Transverse colon (tissue), 4 donors: ENCODE results near the gene MYRF. TPM values are rescaled to one million over a fixed set of nuclear protein-coding genes. Genes with fewer than 3 reads are reported as not detected.

Source experiments
- DNase-seq: peaks from one replicate; pipeline ENCODE4 v3.0.0-alpha.2; 2019
- H3K27ac ChIP-seq, 4 donors: fragments of 200-600 bp; sonication (generic); 2 replicates each; pipeline ENCODE4 v1.5.1; 2016 to 2018; ENCODE audit warnings: inconsistent platforms in 4 of 4
- H3K27me3 ChIP-seq: fragments of 200-600 bp; sonication (generic); 2 replicates; pipeline ENCODE4 v1.5.1; 2017; ENCODE audit warnings: inconsistent platforms
- H3K36me3 ChIP-seq, 4 donors: fragments of 200-600 bp; sonication (generic); 2 replicates each; pipeline ENCODE4 v1.5.1; 2017 to 2019; ENCODE audit warnings: inconsistent platforms in 4 of 4
- H3K4me1 ChIP-seq, 4 donors: fragments of 200-600 bp; sonication (generic); 2 replicates each; pipeline ENCODE4 v1.5.1; 2017 to 2020; ENCODE audit warnings: inconsistent platforms in 4 of 4
- H3K4me3 ChIP-seq, 4 donors: fragments of 200-600 bp; sonication (generic); 1 replicate in 1 of 4; 2 replicates in 3 of 4; pipeline versions ENCODE4 v1.5.1 to v1.6.1; 2017 to 2019; ENCODE audit warnings: inconsistent platforms in 4 of 4
- H3K9me3 ChIP-seq, 2 donors: fragments of 200-600 bp; sonication (generic); 2 replicates each; pipeline ENCODE4 v1.5.1; 2017 to 2019; ENCODE audit warnings: inconsistent platforms in 2 of 2
- EP300 ChIP-seq: sonication (generic); formaldehyde crosslinking; IDR thresholded peaks from one replicate; pipeline ENCODE4 v1.6.1; 2017; ENCODE audit warnings: antibody characterized with exemption, low read depth
- POLR2A ChIP-seq: fragments of 450-650 bp; IDR thresholded peaks from one replicate; pipeline ENCODE4 v1.6.1; 2016; ENCODE audit warnings: antibody characterized with exemption, mild to moderate bottlenecking, moderate library complexity
- POLR2AphosphoS5 ChIP-seq, 3 donors: sonication (generic); formaldehyde crosslinking; IDR thresholded peaks; one replicate each; pipeline ENCODE4 v1.6.1; 2016; ENCODE audit warnings: antibody characterized with exemption in 3 of 3
- WGBS, 2 donors: methylation state at CpG; one replicate each; pipeline ENCODE4 v1.1.5; 2018; ENCODE audit warnings: low coverage in 1 of 2; 5-methylcytosine and 5-hydroxymethylcytosine counted together
- in situ Hi-C, 4 donors: fragments of 200-750 bp; cut with MboI; loops; one replicate each; pipeline versions ENCODE4 v1.15.0 to v1.15.1; 2017; ENCODE audit warnings: low sequenced_read_pairs in 3 of 4, low pct_ligation_motif_present in 1 of 4, low pct_unique_long_range_greater_than_20kb in 1 of 4
- intact Hi-C: fragments of 100-400 bp; cut with DNase I; formaldehyde crosslinking; loops from one replicate; pipeline ENCODE4 v1.15.1; 2023; ENCODE audit warnings: low total_unique reads
- total RNA-seq, 4 donors: library from RNA; depleted of rRNA; stranded (reverse); fragments of >200 nt; gene quantifications; one replicate each; pipeline ENCODE4 v1.1.0, GENCODE V29; 2016
- TF ChIP-seq, protein P1 (sequence below), 5 experiments: fragments of 200-600 bp in 3 of 5; fragments of 450-650 bp in 2 of 5; sonication (generic) in 3 of 5; IDR thresholded peaks; 1 replicate in 2 of 5; 2 replicates in 3 of 5; pipeline ENCODE4 v1.5.1; 2016 to 2017; ENCODE audit warnings: antibody characterized with exemption in 5 of 5, inconsistent platforms in 3 of 5, mild to moderate bottlenecking in 2 of 5, moderate library complexity in 1 of 5

The MYRF gene
- total RNA-seq, 4 donors from 2014 or later, result 2.0 to 14.2 (median 10.7) TPM

GRCh38 chr11:61817471-61818202 is 65.2 kb downstream of the MYRF start:
- peak overlapping the region in 1 of 4 donors; percentile 58 for H3K4me3 ChIP-seq
- H3K36me3 ChIP-seq, result no peaks in the 10 kb centered on the region
- H3K4me1 ChIP-seq, result peaks cover 0 to 34% (median 22%) of the 10 kb centered on the region in 4 donors
- no peak for DNase-seq
- intact Hi-C loops, result no loop called here
- WGBS, 2 donors, result 59 to 66% methylated on average over 5 to 6 of the region's 6 CpGs
- in situ Hi-C loops, result no loop called here
- no peaks in the 10 kb centered on the region for H3K9me3 ChIP-seq
- peak overlapping the region; percentile 86 to 96 (median 89) for H3K27ac ChIP-seq
- no peak for TF ChIP-seq POLR2AphosphoS5 (IDR thresholded peaks at IDR 0.05)
- no peak for TF ChIP-seq EP300
- TF ChIP-seq, protein P1, sequence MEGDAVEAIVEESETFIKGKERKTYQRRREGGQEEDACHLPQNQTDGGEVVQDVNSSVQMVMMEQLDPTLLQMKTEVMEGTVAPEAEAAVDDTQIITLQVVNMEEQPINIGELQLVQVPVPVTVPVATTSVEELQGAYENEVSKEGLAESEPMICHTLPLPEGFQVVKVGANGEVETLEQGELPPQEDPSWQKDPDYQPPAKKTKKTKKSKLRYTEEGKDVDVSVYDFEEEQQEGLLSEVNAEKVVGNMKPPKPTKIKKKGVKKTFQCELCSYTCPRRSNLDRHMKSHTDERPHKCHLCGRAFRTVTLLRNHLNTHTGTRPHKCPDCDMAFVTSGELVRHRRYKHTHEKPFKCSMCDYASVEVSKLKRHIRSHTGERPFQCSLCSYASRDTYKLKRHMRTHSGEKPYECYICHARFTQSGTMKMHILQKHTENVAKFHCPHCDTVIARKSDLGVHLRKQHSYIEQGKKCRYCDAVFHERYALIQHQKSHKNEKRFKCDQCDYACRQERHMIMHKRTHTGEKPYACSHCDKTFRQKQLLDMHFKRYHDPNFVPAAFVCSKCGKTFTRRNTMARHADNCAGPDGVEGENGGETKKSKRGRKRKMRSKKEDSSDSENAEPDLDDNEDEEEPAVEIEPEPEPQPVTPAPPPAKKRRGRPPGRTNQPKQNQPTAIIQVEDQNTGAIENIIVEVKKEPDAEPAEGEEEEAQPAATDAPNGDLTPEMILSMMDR (IDR thresholded peaks at IDR 0.05), result no peak
- no peak for TF ChIP-seq POLR2A
- peaks cover 28% of the 10 kb centered on the region for H3K27me3 ChIP-seq

DNA sequence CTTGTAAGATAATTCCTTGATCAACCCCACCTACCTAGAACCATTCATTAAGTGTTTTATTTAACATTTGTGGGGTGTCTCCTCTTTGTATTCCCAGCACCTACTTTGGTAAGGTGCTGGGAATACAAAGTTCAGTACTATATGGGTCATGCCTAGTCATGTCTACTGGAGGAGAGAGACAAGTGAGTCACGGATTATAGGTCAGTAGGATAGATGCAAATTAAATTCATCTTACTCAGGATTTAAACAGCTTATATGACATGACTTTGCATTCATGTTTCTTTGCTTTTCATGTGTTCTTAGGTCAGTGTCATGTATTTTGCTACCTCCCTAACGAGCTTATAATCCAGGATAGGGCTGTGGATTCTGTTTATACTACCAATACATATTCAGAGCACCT is 67.7 kb downstream of the MYRF start:
- H3K4me3 ChIP-seq, result no peak overlapping the region
- H3K36me3 ChIP-seq, result no peaks in the 10 kb centered on the region
- 34 to 45% methylated on average over 2 of the region's 2 CpGs for WGBS, 2 donors
- H3K27ac ChIP-seq, result no peak overlapping the region
- intact Hi-C loops (no loop called here), in situ Hi-C loops (no loop called here)
- no peaks in the 10 kb centered on the region for H3K9me3 ChIP-seq
- H3K4me1 ChIP-seq, result peaks cover 0 to 22% (median 17%) of the 10 kb centered on the region in 4 donors
- H3K27me3 ChIP-seq, result peaks cover 28% of the 10 kb centered on the region
- DNase-seq, result no peak
- TF ChIP-seq EP300 (no peak), POLR2A (no peak), POLR2AphosphoS5 (IDR thresholded peaks at IDR 0.05) (no peak)
- TF ChIP-seq, protein P1 (IDR thresholded peaks at IDR 0.05), result no peak

DNA sequence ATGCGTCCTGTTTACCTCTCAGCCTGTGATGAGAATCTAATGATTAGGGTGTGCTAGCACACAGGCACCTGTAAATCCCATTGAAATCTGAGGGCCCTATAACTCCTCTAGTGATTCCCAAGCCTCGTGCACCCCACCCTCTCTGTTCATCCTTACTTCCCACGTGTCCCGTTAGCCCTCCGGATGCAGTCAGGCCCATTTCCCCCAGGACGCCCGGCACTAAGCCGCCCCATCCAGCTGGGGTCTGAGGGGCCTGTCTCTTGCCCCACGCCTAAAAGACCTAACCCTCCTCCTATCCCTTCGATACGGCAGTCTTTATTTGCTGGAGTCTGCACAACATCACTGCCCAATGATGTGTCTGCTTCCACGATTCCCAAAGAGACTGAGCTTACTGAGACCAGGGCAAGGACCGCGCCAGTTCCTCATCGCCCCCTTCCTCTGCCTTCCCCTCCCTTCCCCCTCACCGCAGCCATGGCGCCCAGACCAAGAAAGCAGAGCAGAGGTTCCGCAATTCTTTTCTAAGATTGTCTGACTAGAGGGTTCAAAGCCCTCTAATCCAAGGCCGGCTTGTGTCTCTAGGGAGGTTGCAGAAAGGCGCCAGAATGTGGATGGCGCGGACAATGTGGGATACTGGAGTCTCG is 74.6 kb downstream of the MYRF start:
- 16 to 38% methylated on average over 6 to 23 of the region's 23 CpGs for WGBS, 2 donors
- Histone ChIP-seq H3K27me3 (peaks cover 33% of the 10 kb centered on the region), H3K4me1 (peaks cover 3 to 42% (median 21%) of the 10 kb centered on the region in 4 donors), H3K9me3 (no peaks in the 10 kb centered on the region), H3K36me3 (no peaks in the 10 kb centered on the region), H3K27ac (peak overlapping the region; percentile 72 to 82 (median 75)), H3K4me3 (peak overlapping the region; percentile 30 to 48 (median 38))
- TF ChIP-seq, protein P1 (IDR thresholded peaks at IDR 0.05), result no peak
- TF ChIP-seq EP300 (no peak), POLR2AphosphoS5 (IDR thresholded peaks at IDR 0.05) (no peak), POLR2A (no peak)
- intact Hi-C loops (no loop called here), in situ Hi-C loops (no loop called here)
- DNase-seq, result no peak

- Histone ChIP-seq H3K36me3 (no peaks in the 10 kb centered on the region), H3K4me1 (peaks cover 3 to 42% (median 21%) of the 10 kb centered on the region in 4 donors), H3K27me3 (peaks cover 33% of the 10 kb centered on the region), H3K27ac (peak within 1 kb of the TSS; percentile 72 to 82 (median 75)), H3K9me3 (no peaks in the 10 kb centered on the region), H3K4me3 (peak within 1 kb of the TSS; percentile 30 to 48 (median 38))
- DNase-seq, result peak; percentile 63
- in situ Hi-C loops (no loop called here), intact Hi-C loops (no loop called here)
- WGBS, 2 donors, result 2 to 5% methylated on average over 13 to 59 of the region's 83 CpGs
- TF ChIP-seq POLR2A (peak; percentile 35), POLR2AphosphoS5 (IDR thresholded peaks at IDR 0.05) (peak in 2 of 3 donors; percentile 29 to 53), EP300 (no peak)
- TF ChIP-seq, protein P1 (IDR thresholded peaks at IDR 0.05), result no peak
Measured at GRCh38 chr11:61827571-61828378, 75.3 kb downstream of the MYRF start, which contains the start of gene FADS2. FADS2 (plus strand) TSS chr11:61828300; CDS start chr11:61828391, 91 bp downstream.
